ENCODE measurements around the gene ZNF598.

GRCh38 chr16:1991588-1991947 is 18.1 kb downstream of the ZNF598 start:
- TF ChIP-seq POLR2A (IDR thresholded peaks at IDR 0.05) (no peak), POLR2AphosphoS5 (IDR thresholded peaks at IDR 0.05) (no peak), CTCF (IDR thresholded peaks at IDR 0.05) (no peak), EP300 (IDR thresholded peaks at IDR 0.05) (no peak)
